Trophoblast cell (in vitro differentiated cells and primary cell): ENCODE measurements around the gene GRM8.

Source experiments
- DNase-seq, 2 donors: peaks; one replicate each; pipeline ENCODE4 v3.0.0-alpha.2; 2016
- H2AFZ ChIP-seq: 2 replicates; pipeline ENCODE4 v1.6.1; 2013; ENCODE audit warnings: low read length, moderate library complexity, mild to moderate bottlenecking; ENCODE audit not compliant: insufficient read depth, poor library complexity
- H2AK5ac ChIP-seq: 2 replicates; pipeline ENCODE4 v1.6.1; 2013; ENCODE audit warnings: mild to moderate bottlenecking, low read length
- H2BK120ac ChIP-seq: 2 replicates; pipeline ENCODE4 v1.6.1; 2013; ENCODE audit warnings: low read length, mild to moderate bottlenecking, moderate library complexity; ENCODE audit not compliant: insufficient read depth, poor library complexity
- H2BK12ac ChIP-seq: 2 replicates; pipeline ENCODE4 v1.6.1; 2013; ENCODE audit warnings: mild to moderate bottlenecking, low read length, moderate library complexity
- H2BK5ac ChIP-seq: 2 replicates; pipeline ENCODE4 v1.6.1; 2013; ENCODE audit warnings: low read length, low read depth, moderate library complexity, mild to moderate bottlenecking; ENCODE audit not compliant: poor library complexity
- H3K14ac ChIP-seq: 2 replicates; pipeline ENCODE4 v1.6.1; 2013; ENCODE audit warnings: mild to moderate bottlenecking, low read length
- H3K18ac ChIP-seq: 2 replicates; pipeline ENCODE4 v1.6.1; 2013; ENCODE audit warnings: mild to moderate bottlenecking, low read length
- H3K23ac ChIP-seq: 2 replicates; pipeline ENCODE4 v1.6.1; 2013; ENCODE audit warnings: low read length
- H3K27ac ChIP-seq: 2 replicates; pipeline ENCODE4 v1.5.1; 2013; ENCODE audit warnings: low read depth, mild to moderate bottlenecking, inconsistent platforms, low read length, moderate library complexity
- H3K27me3 ChIP-seq: 2 replicates; pipeline ENCODE4 v1.6.1; 2013; ENCODE audit warnings: inconsistent platforms, mild to moderate bottlenecking, low read length, moderate library complexity; ENCODE audit not compliant: insufficient read depth
- H3K36me3 ChIP-seq, 2 experiments: 1 replicate in 1 of 2; 2 replicates in 1 of 2; pipeline ENCODE4 v1.6.1; 2013; ENCODE audit warnings: low read length in 2 of 2, mild to moderate bottlenecking in 2 of 2, moderate library complexity in 1 of 2; ENCODE audit not compliant: insufficient read depth in 2 of 2, control insufficient read depth in 1 of 2
- H3K4ac ChIP-seq: 2 replicates; pipeline ENCODE4 v1.6.1; 2013; ENCODE audit warnings: low read depth, mild to moderate bottlenecking, low read length, moderate library complexity
- H3K4me1 ChIP-seq, 2 experiments: 1 replicate in 1 of 2; 2 replicates in 1 of 2; pipeline ENCODE4 v1.6.1; 2013; ENCODE audit warnings: low read length in 2 of 2, mild to moderate bottlenecking in 2 of 2, moderate library complexity in 1 of 2; ENCODE audit not compliant: insufficient read depth in 2 of 2, control insufficient read depth in 1 of 2
- H3K4me2 ChIP-seq: 2 replicates; pipeline ENCODE4 v1.6.1; 2013; ENCODE audit warnings: inconsistent platforms, mild to moderate bottlenecking, low read length, moderate library complexity
- H3K4me3 ChIP-seq: 2 replicates; pipeline ENCODE4 v1.5.1; 2013; ENCODE audit warnings: mild to moderate bottlenecking, low read depth, low read length, inconsistent platforms
- H3K79me1 ChIP-seq: one replicate; pipeline ENCODE4 v1.6.1; 2013; ENCODE audit warnings: low read length
- H3K79me2 ChIP-seq: 2 replicates; pipeline ENCODE4 v1.6.1; 2013; ENCODE audit warnings: low read length, mild to moderate bottlenecking; ENCODE audit not compliant: control insufficient read depth, insufficient read depth, poor library complexity
- H3K9ac ChIP-seq: 2 replicates; pipeline ENCODE4 v1.6.1; 2013; ENCODE audit warnings: mild to moderate bottlenecking, low read length
- H3K9me3 ChIP-seq: 2 replicates; pipeline ENCODE4 v1.6.1; 2013; ENCODE audit warnings: low read depth, mild to moderate bottlenecking, control low read depth, inconsistent platforms, low read length; ENCODE audit not compliant: insufficient read depth
- H4K12ac ChIP-seq: 2 replicates; pipeline ENCODE4 v1.6.1; 2013; ENCODE audit warnings: low read depth, mild to moderate bottlenecking, low read length, moderate library complexity
- H4K8ac ChIP-seq: 2 replicates; pipeline ENCODE4 v1.6.1; 2013; ENCODE audit warnings: low read depth, mild to moderate bottlenecking, low read length, moderate library complexity
- H4K91ac ChIP-seq: one replicate; pipeline ENCODE4 v1.6.1; 2013; ENCODE audit warnings: low read depth, mild to moderate bottlenecking, low read length, moderate library complexity
- WGBS: extraction: QIAGEN DNeasy Blood & Tissue Kit; methylation state at CpG from one replicate; pipeline ENCODE4 v1.1.7; 2013; ENCODE audit warnings: missing lambda C conversion rate; ENCODE audit not compliant: insufficient read length, insufficient coverage; ENCODE audit errors: extremely low coverage; 5-methylcytosine and 5-hydroxymethylcytosine counted together

The GRM8 gene

GRCh38 chr7:126424985-126425384 is 827.8 kb downstream of the GRM8 start:
- Histone ChIP-seq H3K14ac (no peak overlapping the region), H3K79me1 (no peaks in the 10 kb centered on the region), H2BK12ac (no peak overlapping the region), H3K4ac (no peak overlapping the region), H3K23ac (no peak overlapping the region), H3K36me3 (no peaks in the 10 kb centered on the region), H3K79me2 (no peaks in the 10 kb centered on the region), H3K9me3 (no peaks in the 10 kb centered on the region), H3K4me1 (no peaks in the 10 kb centered on the region), H2BK5ac (no peak overlapping the region), H2AK5ac (no peak overlapping the region), H2AFZ (no peak overlapping the region), H3K27ac (no peak overlapping the region), H4K12ac (no peak overlapping the region), H3K18ac (no peak overlapping the region), H3K9ac (no peak overlapping the region), H3K4me2 (no peak overlapping the region), H4K8ac (no peak overlapping the region), H3K4me3 (no peak overlapping the region), H3K27me3 (no peaks in the 10 kb centered on the region), H2BK120ac (no peak overlapping the region), H4K91ac (no peak overlapping the region)
- no peak for DNase-seq
- no CpG with 5 or more reads among the region's 1 CpG for WGBS

DNA sequence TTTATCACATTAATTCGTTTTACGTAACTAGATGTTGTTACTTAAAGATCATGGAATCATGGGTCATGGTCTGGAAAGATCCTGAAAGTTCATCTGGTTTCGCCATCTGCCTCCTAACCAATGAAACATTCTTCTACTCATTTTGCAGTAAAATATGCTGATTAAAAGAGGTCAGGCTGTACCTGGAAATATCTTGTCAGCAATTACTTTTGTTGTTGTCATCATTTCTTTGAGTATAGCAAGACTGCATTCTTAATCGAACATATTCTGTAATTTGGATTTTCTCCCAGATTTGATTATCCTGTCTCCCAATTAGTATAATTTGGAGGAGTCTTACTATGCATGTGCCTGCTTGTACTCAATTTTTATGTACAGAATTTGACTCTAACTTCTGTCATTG is 833.7 kb downstream of the GRM8 start:
- Histone ChIP-seq H3K27me3 (no peaks in the 10 kb centered on the region), H3K27ac (no peak overlapping the region), H3K23ac (no peak overlapping the region), H2AK5ac (no peak overlapping the region), H2BK12ac (no peak overlapping the region), H3K9ac (no peak overlapping the region), H4K91ac (no peak overlapping the region), H3K79me1 (no peaks in the 10 kb centered on the region), H3K4me2 (no peak overlapping the region), H2AFZ (no peak overlapping the region), H3K79me2 (no peaks in the 10 kb centered on the region), H3K18ac (no peak overlapping the region), H3K14ac (no peak overlapping the region), H3K36me3 (no peaks in the 10 kb centered on the region), H3K4ac (no peak overlapping the region), H2BK5ac (no peak overlapping the region), H3K4me3 (no peak overlapping the region), H4K8ac (no peak overlapping the region), H4K12ac (no peak overlapping the region), H3K9me3 (no peaks in the 10 kb centered on the region), H3K4me1 (no peaks in the 10 kb centered on the region), H2BK120ac (no peak overlapping the region)
- DNase-seq, result no peak
- WGBS, result no CpG with 5 or more reads among the region's 4 CpGs

- Histone ChIP-seq H3K79me2 (no peaks in the 10 kb centered on the region), H4K91ac (no peak overlapping the region), H4K12ac (no peak overlapping the region), H3K4me3 (no peak overlapping the region), H3K79me1 (no peaks in the 10 kb centered on the region), H3K14ac (no peak overlapping the region), H3K4me1 (no peaks in the 10 kb centered on the region), H3K18ac (no peak overlapping the region), H3K36me3 (no peaks in the 10 kb centered on the region), H3K4me2 (no peak overlapping the region), H2BK120ac (no peak overlapping the region), H3K27me3 (no peaks in the 10 kb centered on the region), H3K27ac (no peak overlapping the region), H3K23ac (no peak overlapping the region), H2AK5ac (no peak overlapping the region), H3K9me3 (no peaks in the 10 kb centered on the region), H2BK12ac (no peak overlapping the region), H2BK5ac (no peak overlapping the region), H2AFZ (no peak overlapping the region), H4K8ac (no peak overlapping the region), H3K9ac (no peak overlapping the region), H3K4ac (no peak overlapping the region)
- no CpG with 5 or more reads among the region's 3 CpGs for WGBS
- no peak for DNase-seq
Measured at GRCh38 chr7:126411821-126412383, 840.8 kb downstream of the GRM8 start.

DNA sequence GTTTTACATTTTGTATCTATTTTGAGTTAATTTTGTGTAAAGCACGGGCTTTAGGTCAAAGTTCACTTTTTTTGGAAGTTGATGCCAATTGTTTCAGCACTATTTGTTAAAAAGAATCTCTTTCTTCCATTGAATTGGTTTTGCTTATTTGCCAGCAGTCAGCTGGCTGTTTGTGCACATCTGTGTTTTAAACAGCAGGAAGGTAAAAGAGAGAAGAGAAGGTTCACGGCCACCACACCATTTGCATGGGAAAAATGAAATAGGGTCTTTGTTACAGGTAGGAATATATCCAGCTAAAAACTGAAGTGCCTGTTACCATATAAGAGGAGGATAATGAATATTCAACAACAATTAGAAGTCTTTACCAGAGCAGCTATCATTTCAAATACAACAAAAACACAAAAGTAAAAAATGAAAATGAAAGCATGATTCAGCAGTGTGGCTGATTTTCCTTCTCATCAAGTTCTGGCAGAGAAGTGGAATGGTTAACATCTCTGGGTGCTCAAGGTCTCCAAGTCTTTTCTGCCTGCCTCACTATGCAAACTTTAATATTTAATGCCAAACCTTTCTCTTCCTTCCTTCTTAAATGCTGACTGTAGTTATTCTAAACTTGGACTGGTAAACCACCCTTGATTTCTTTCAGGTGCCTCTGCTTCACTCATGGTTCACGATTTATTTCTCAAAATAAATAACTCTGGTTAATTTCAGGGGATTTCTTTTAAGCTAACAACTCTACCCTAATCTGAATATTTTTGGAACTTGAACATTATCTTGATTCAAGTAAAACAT is 841.5 kb downstream of the GRM8 start:
- H2BK5ac ChIP-seq, result no peak overlapping the region
- no peak overlapping the region for H4K8ac ChIP-seq
- no peaks in the 10 kb centered on the region for H3K79me1 ChIP-seq
- H3K9me3 ChIP-seq, result no peaks in the 10 kb centered on the region
- H2AFZ ChIP-seq, result no peak overlapping the region
- H4K12ac ChIP-seq, result no peak overlapping the region
- H3K27ac ChIP-seq, result no peak overlapping the region
- no peak overlapping the region for H3K9ac ChIP-seq
- H3K4me2 ChIP-seq, result no peak overlapping the region
- H3K4me1 ChIP-seq, result no peaks in the 10 kb centered on the region
- no peak overlapping the region for H3K14ac ChIP-seq
- H2BK120ac ChIP-seq, result no peak overlapping the region
- no peak overlapping the region for H3K23ac ChIP-seq
- no peak overlapping the region for H4K91ac ChIP-seq
- no peak overlapping the region for H2BK12ac ChIP-seq
- DNase-seq, result no peak
- H3K4ac ChIP-seq, result no peak overlapping the region
- no CpG with 5 or more reads among the region's 3 CpGs for WGBS
- no peak overlapping the region for H3K4me3 ChIP-seq
- H3K27me3 ChIP-seq, result no peaks in the 10 kb centered on the region
- no peaks in the 10 kb centered on the region for H3K36me3 ChIP-seq
- H3K79me2 ChIP-seq, result no peaks in the 10 kb centered on the region
- no peak overlapping the region for H3K18ac ChIP-seq
- no peak overlapping the region for H2AK5ac ChIP-seq
